GM19328 (cell line): ENCODE results near the gene CAPN15.

ENCODE experiments used
- ATAC-seq: cut with Tn5 transposase; IDR thresholded peaks from one replicate; pipeline ENCODE4 v1.9.1; 2021; ENCODE audit warnings: mild to moderate bottlenecking, moderate library complexity; ENCODE audit not compliant: unreplicated experiment

Gene CAPN15

GRCh38 chr16:524274-525040 is 3.1 kb upstream of the CAPN15 start:
- ATAC-seq, result no peak

GRCh38 chr16:525123-525519 is 2.4 kb upstream of the CAPN15 start:
- no peak for ATAC-seq

GRCh38 chr16:525520-526180 is 1.9 kb upstream of the CAPN15 start:
- ATAC-seq, result no peak

GRCh38 chr16:526181-527014 is 1.1 kb upstream of the CAPN15 start:
- ATAC-seq, result no peak

GRCh38 chr16:528111-529011 is 849 bp downstream of the CAPN15 start:
- ATAC-seq, result no peak

GRCh38 chr16:529012-529575 is 1.6 kb downstream of the CAPN15 start:
- no peak for ATAC-seq

- no peak for ATAC-seq
Measured at GRCh38 chr16:530111-530817, 2.8 kb downstream of the CAPN15 start.

- no peak for ATAC-seq
Measured at GRCh38 chr16:531494-532125, 4.1 kb downstream of the CAPN15 start.

GRCh38 chr16:533391-534123 is 6.0 kb downstream of the CAPN15 start:
- no peak for ATAC-seq

- no peak for ATAC-seq
Measured at GRCh38 chr16:534135-534534, 6.6 kb downstream of the CAPN15 start.

- ATAC-seq, result no peak
Measured at GRCh38 chr16:534856-535445, 7.4 kb downstream of the CAPN15 start.

GRCh38 chr16:535446-536405 is 8.2 kb downstream of the CAPN15 start:
- no peak for ATAC-seq

- no peak for ATAC-seq
Measured at GRCh38 chr16:536746-537145, 9.2 kb downstream of the CAPN15 start.

- no peak for ATAC-seq
Measured at GRCh38 chr16:537415-538335, 10.2 kb downstream of the CAPN15 start.

- ATAC-seq, result no peak
Measured at GRCh38 chr16:539901-540530, 12.5 kb downstream of the CAPN15 start.
